ENCODE results near the gene RGS17.
A peak's percentile ranks its signal among the peaks of the same experiment; 100 is the strongest.

The RGS17 gene

GRCh38 chr6:153058909-153059308, 72.2 kb downstream of the RGS17 start:
- no peak for FAIRE-seq

GRCh38 chr6:153058291-153058690, 72.8 kb downstream of the RGS17 start:
- no peak for TF ChIP-seq CTCF (IDR thresholded peaks at IDR 0.05; ENCODE audit: insufficient read depth, missing control alignments)
- DNase-seq (ENCODE audit: insufficient read length, low spot score) (no peak), FAIRE-seq (no peak)

More at GRCh38 chr6:153058909-153059308, 72.2 kb downstream of the RGS17 start:
- DNase-seq (ENCODE audit: insufficient read length, low spot score): no peak
- TF ChIP-seq CTCF (IDR thresholded peaks at IDR 0.05; ENCODE audit: insufficient read depth, missing control alignments): no peak

- no peak for TF ChIP-seq CTCF (IDR thresholded peaks at IDR 0.05; ENCODE audit: insufficient read depth, missing control alignments)
- FAIRE-seq (peak; percentile 85), DNase-seq (ENCODE audit: insufficient read length, low spot score) (no peak)
These were observed 74.8 kb downstream of the RGS17 start for GRCh38 chr6:153056308-153056707.

- FAIRE-seq (no peak), DNase-seq (ENCODE audit: insufficient read length, low spot score) (no peak)
- TF ChIP-seq CTCF (IDR thresholded peaks at IDR 0.05; ENCODE audit: insufficient read depth, missing control alignments): no peak
These were observed 79.3 kb downstream of the RGS17 start for GRCh38 chr6:153051801-153052200.

GRCh38 chr6:153048631-153049030, 82.5 kb downstream of the RGS17 start:
- FAIRE-seq (no peak), DNase-seq (ENCODE audit: insufficient read length, low spot score) (no peak)
- no peak for TF ChIP-seq CTCF (IDR thresholded peaks at IDR 0.05; ENCODE audit: insufficient read depth, missing control alignments)

GRCh38 chr6:153047386-153047785, 83.7 kb downstream of the RGS17 start:
- no peak for FAIRE-seq
- DNase-seq (ENCODE audit: insufficient read length, low spot score): no peak
- TF ChIP-seq CTCF (IDR thresholded peaks at IDR 0.05; ENCODE audit: insufficient read depth, missing control alignments): no peak

- DNase-seq (ENCODE audit: insufficient read length, low spot score): no peak
- no peak for TF ChIP-seq CTCF (IDR thresholded peaks at IDR 0.05; ENCODE audit: insufficient read depth, missing control alignments)
- peak; percentile 96 for FAIRE-seq
These were observed 85.8 kb downstream of the RGS17 start for GRCh38 chr6:153045271-153045670.
